Spleen (tissue), 7 donors: Measurements from ENCODE around the gene PRPF4.
"Not testable (repeated sequence)": the region's sequence is repeated elsewhere in the genome, so short reads cannot be mapped to it uniquely, and the experiment has no call there.

Source experiments
- POLR2A ChIP-seq, 3 donors: fragments of 450-650 bp; IDR thresholded peaks; one replicate each; pipeline ENCODE4 v1.5.1; 2017; ENCODE audit warnings: antibody characterized with exemption in 3 of 3, mild to moderate bottlenecking in 1 of 3
- POLR2AphosphoS5 ChIP-seq, 3 donors: sonication (generic); formaldehyde crosslinking; IDR thresholded peaks; one replicate each; pipeline ENCODE4 v1.5.1; 2017; ENCODE audit warnings: antibody characterized with exemption in 3 of 3
- TF ChIP-seq, protein P1 (sequence below), 11 experiments: fragments of 200-600 bp in 7 of 11; fragments of 450-650 bp in 4 of 11; sonication (generic) in 4 of 11; IDR thresholded peaks in 8 of 11; conservative IDR thresholded peaks in 3 of 11; 1 replicate in 7 of 11; 2 replicates in 4 of 11; pipeline versions ENCODE4 v1.4.0 to v1.8.0; 2016 to 2021; ENCODE audit warnings: antibody characterized with exemption in 11 of 11, inconsistent platforms in 4 of 11, mild to moderate bottlenecking in 1 of 11
- donor health status: DM: no; HTN: no; CAD: no; lungs with moderate emphysema.
- donor health status: DM: no; HTN: no; CAD: no.
- donor health status: DM: no; HTN: no; CAD: no.

DNA sequence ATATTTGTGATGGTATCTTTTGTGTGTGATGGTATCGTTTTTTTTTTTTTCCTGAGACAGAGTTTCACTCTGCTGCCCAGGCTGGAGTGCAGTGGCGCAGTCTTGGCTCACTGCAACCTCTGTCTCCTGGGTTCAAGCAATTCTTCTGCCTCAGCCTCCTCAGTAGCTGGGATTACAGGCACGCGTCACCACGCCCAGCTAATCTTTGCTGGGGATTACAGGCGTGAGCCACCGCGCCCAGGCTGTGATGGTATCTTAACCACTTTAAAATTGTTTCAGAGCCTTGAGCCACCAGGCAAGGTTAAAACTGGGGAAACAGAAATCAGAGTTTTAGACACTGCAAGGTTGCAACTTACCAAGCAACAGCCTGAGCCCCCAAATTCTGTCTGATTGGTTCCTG is 20.8 kb downstream of the PRPF4 start:
- TF ChIP-seq POLR2A, POLR2AphosphoS5 (IDR thresholded peaks at IDR 0.05): not testable (repeated sequence)
- TF ChIP-seq, protein P1, sequence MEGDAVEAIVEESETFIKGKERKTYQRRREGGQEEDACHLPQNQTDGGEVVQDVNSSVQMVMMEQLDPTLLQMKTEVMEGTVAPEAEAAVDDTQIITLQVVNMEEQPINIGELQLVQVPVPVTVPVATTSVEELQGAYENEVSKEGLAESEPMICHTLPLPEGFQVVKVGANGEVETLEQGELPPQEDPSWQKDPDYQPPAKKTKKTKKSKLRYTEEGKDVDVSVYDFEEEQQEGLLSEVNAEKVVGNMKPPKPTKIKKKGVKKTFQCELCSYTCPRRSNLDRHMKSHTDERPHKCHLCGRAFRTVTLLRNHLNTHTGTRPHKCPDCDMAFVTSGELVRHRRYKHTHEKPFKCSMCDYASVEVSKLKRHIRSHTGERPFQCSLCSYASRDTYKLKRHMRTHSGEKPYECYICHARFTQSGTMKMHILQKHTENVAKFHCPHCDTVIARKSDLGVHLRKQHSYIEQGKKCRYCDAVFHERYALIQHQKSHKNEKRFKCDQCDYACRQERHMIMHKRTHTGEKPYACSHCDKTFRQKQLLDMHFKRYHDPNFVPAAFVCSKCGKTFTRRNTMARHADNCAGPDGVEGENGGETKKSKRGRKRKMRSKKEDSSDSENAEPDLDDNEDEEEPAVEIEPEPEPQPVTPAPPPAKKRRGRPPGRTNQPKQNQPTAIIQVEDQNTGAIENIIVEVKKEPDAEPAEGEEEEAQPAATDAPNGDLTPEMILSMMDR (IDR thresholded peaks at IDR 0.05 in 8 of 11, conservative IDR thresholded peaks at IDR 0.05 in 3 of 11): not testable (repeated sequence)
